ENCODE results near the gene NFIC. TPM values are rescaled to one million over a fixed set of nuclear protein-coding genes. Genes with fewer than 3 reads are reported as not detected.

NFIC gene
- total RNA-seq, 4 donors from 2014 or later, result 102 to 236 (median 158) TPM

GRCh38 chr19:3368848-3369336, 2.5 kb downstream of the NFIC start:
- 27 to 31% methylated on average over 4 of the region's 4 CpGs for WGBS, 2 donors
- no peak for TF ChIP-seq CTCF (IDR thresholded peaks at IDR 0.05)
- no peak for TF ChIP-seq POLR2A (IDR thresholded peaks at IDR 0.05)

GRCh38 chr19:3369337-3370213, 3.2 kb downstream of the NFIC start:
- H3K4me3 ChIP-seq (ENCODE audit: low read depth, poor library complexity, severe bottlenecking), result peak overlapping the region; percentile 5
- intact Hi-C loops (cut with DNase I; ENCODE audit: low total_unique reads), result no loop called here
- TF ChIP-seq CTCF (IDR thresholded peaks at IDR 0.05), result no peak
- no peak for TF ChIP-seq POLR2A (IDR thresholded peaks at IDR 0.05)
- no peak for DNase-seq (ENCODE audit: low spot score in 2 of 2)
- 9 to 18% methylated on average over 37 to 40 of the region's 42 CpGs for WGBS, 2 donors

More at GRCh38 chr19:3368848-3369336, 2.5 kb downstream of the NFIC start:
- intact Hi-C loops (cut with DNase I; ENCODE audit: low total_unique reads), result no loop called here
- H3K4me3 ChIP-seq (ENCODE audit: low read depth, poor library complexity, severe bottlenecking), result peak overlapping the region; percentile 5
- no peak for DNase-seq (ENCODE audit: low spot score in 2 of 2)

- peak overlapping the region; percentile 5 for H3K4me3 ChIP-seq (ENCODE audit: low read depth, poor library complexity, severe bottlenecking)
- 19 to 28% methylated on average over 14 of the region's 14 CpGs for WGBS, 2 donors
- TF ChIP-seq POLR2A (IDR thresholded peaks at IDR 0.05) (no peak), CTCF (IDR thresholded peaks at IDR 0.05) (no peak)
- intact Hi-C loops (cut with DNase I; ENCODE audit: low total_unique reads), result no loop called here
- DNase-seq (ENCODE audit: low spot score in 2 of 2), result no peak
Observed at GRCh38 chr19:3370214-3370720, 3.9 kb downstream of the NFIC start.

GRCh38 chr19:3370728-3371591, 4.6 kb downstream of the NFIC start:
- intact Hi-C loops (cut with DNase I; ENCODE audit: low total_unique reads), result no loop called here
- no peak for DNase-seq (ENCODE audit: low spot score in 2 of 2)
- 56 to 64% methylated on average over 25 of the region's 25 CpGs for WGBS, 2 donors
- TF ChIP-seq CTCF (IDR thresholded peaks at IDR 0.05) (no peak), POLR2A (IDR thresholded peaks at IDR 0.05) (no peak)
- no peak overlapping the region for H3K4me3 ChIP-seq (ENCODE audit: low read depth, poor library complexity, severe bottlenecking)

GRCh38 chr19:3372413-3372812, 6.0 kb downstream of the NFIC start:
- TF ChIP-seq CTCF (IDR thresholded peaks at IDR 0.05), result no peak
- no peak for TF ChIP-seq POLR2A (IDR thresholded peaks at IDR 0.05)
- intact Hi-C loops (cut with DNase I; ENCODE audit: low total_unique reads), result no loop called here
- peak in 1 of 2 donors; percentile 87 for DNase-seq (ENCODE audit: low spot score in 2 of 2)
- no peak overlapping the region for H3K4me3 ChIP-seq (ENCODE audit: low read depth, poor library complexity, severe bottlenecking)
- whole genome bisulfite sequencing, 2 donors, result 67 to 68% methylated on average over 14 of the region's 14 CpGs
